GM12875 (cell line): ENCODE data around the gene TBX21.
A peak's percentile ranks its signal among the peaks of the same experiment; 100 is the strongest.

Source experiments
- H3K4me3 ChIP-seq: one replicate; pipeline ENCODE4 v1.5.1; 2011; ENCODE audit warnings: low read depth, low read length, control low read depth
- CTCF ChIP-seq: IDR thresholded peaks from 2 replicates; pipeline ENCODE4 v1.5.1; 2011; ENCODE audit warnings: low read depth, mild to moderate bottlenecking, control low read depth, inconsistent platforms, low read length, moderate library complexity, borderline replicate concordance; ENCODE audit not compliant: insufficient read depth

Gene TBX21

DNA sequence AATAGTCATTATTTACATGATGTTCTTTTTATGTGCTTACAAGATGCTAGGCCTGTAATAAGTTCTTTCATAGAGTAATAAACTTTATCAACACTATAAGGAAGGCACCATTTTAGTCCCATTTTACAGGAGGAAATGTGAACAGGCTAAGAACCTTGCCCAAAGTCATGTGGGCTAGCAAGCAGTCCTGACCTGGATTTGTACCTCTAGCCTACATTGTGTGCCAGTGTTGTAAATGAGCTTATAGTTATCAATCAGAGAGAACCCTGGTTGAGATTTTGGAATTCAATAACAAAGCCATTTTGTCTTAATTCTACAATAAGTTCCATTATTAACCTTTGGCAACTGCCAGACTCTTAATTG, 45.7 kb upstream of the TBX21 start:
- TF ChIP-seq CTCF, result no peak
- no peak overlapping the region for H3K4me3 ChIP-seq

DNA sequence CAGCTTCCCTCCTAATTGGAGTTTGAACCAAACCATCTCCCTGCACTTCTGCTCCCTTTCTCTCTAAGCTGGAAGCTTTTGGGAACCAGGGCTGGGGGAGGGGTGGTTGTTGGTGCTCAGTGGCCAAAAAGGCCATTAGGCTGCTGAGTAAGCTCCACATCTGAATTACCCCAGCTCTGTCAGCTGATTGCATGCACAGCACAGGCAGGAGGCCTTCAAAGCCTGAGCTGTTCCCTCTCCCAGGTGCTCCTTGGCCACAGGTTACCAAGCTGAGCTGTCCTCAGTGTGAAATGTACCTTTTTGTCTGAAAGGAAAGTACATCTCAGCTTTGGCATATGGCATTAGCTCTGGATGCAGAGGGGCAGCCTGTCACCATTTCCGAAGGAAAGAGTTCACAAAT, 45.3 kb upstream of the TBX21 start:
- no peak overlapping the region for H3K4me3 ChIP-seq
- no peak for TF ChIP-seq CTCF

DNA sequence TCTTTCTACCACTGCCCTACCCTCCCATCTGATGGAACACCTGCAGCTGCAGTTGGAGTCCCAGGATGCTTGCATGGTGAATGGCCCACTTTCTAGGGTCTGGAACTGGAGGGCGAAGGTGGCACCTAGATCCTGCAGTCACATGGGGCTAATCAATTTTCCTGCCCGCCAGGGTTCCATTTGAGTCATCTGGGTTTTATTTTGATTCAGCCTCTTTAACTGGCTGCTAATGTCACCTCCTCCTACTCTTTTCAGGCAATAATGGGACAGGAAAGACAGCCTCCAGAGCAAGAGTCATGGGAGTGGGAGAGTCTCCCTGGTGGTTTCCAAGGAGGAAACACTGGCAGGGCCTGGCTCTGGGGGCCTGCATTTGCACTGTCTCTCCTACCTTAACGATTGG, 42.9 kb upstream of the TBX21 start:
- no peak for TF ChIP-seq CTCF
- no peak overlapping the region for H3K4me3 ChIP-seq

- H3K4me3 ChIP-seq, result no peak overlapping the region
These were observed 40.7 kb upstream of the TBX21 start for GRCh38 chr17:47692137-47692894.

GRCh38 chr17:47692895-47693730, 39.9 kb upstream of the TBX21 start:
- H3K4me3 ChIP-seq, result no peak overlapping the region
- no peak for TF ChIP-seq CTCF

More at GRCh38 chr17:47692137-47692894, 40.7 kb upstream of the TBX21 start:
- TF ChIP-seq CTCF, result no peak

DNA sequence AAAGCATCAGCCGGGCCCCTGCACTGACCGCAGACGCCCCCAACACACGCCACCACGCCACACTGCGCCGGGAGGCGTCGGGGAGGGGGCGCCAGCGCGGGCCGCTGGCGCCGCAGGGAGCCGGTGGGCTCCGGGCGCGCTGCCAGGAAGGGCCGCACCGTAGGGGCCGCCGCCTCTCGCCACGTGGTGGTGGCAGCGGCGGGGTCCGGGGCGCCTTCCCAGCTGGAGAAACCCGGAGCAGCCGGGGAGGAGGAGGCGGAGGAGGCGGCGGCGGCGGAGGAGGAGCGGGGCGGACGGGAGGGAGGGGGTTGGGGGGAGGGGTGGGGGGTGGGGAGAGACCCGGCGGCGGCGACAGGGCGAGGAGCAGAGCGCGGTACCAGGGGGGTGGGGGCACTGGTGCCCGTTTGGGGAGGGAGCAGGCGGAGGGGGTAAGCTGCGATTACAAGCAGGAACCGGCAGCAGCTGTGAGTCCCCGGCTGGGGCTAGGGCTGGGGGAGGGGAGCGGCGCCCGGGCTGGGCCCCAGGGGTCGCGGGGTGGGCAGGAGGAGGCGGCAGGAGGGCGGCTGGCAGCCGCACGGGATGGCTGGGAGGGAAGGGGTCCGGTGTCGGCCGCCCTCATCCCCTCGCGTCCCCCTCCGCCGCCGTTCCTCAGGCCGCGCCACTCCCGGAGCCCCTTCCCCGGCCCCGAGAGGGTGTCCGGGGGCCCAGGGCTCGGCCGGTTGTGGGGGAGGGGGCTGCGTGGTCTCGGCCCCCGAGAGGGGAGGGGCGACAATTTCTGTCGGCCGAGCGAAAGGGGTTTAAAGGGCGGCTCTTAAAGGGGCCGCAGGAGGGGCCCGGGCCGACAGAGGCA, 39.1 kb upstream of the TBX21 start, which contains the start of gene TBKBP1:
Gene TBKBP1 (plus strand): TSS at position 431 of the 850 bp plus-strand sequence. CDS start 1,952 bp downstream, outside the sequence.
- no peak for TF ChIP-seq CTCF
- H3K4me3 ChIP-seq, result peak within 1 kb of the TSS; percentile 19
